ENCODE results near the gene TMEM59L.

Gene TMEM59L

GRCh38 chr19:18639706-18640243 lies 27.1 kb downstream of the TMEM59L start:
- DNase-seq = no peak

DNA sequence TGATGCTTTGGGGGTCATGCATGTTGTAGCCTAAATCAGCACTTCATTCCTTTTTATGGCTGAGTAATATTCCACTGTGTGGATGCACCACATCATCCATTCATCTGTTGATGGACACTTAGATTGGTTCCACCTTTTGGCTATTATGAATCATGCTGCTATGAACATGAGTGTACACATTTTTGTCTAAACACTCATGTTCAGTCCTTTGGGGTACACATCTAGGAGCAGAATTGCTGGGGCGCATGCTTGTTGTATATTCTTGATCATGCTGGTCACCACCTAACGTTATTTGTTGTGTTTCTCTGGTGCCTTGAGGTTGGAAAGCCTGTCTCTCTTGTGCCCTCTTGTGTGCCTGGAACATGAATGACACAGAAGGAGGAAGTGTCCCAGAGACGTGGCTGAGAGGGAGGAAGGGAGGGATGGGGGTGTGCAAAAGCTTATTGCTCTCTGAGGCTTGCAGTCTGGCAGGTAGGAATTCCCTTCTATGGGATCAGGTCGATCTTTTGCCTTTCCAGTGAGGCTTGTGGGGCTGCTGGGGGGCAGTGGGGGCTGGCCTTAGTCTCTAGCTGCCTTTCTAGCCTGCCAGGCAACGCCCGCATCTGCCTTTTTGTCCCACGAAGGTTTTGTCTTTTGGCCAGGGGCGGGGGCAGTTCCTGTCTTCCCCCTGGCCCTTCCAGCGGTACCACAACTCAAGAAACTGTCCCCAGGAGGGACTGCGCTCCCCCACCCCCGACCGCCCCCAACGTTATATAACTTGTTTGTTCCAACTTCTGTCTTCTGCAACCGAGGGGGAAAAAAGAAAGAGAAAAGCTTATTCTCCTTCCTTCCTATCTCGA lies 31.7 kb downstream of the TMEM59L start:
- DNase-seq = no peak

DNA sequence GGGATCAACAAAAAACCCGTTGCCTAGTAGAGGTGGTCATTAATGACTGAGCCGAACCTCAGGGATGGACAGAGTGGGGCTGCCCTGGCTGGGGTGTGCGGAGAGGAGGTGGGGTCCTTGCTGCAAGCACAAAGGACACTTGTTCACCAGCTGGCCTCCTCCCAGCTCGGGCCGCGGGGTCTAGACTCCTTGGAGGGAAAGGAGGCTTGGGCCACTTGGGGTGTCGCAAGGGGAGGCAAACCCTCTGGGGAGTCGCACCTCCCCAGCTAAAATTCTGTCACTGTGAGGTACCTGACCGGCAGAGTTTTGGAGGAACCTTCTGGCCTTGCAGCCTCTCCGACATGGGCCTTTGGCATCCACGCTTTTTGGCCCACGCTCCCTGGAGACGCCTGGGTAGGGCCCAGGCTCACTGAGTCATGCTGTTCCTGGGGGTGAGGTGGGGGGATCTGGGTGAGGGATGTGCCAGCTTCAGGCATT lies 32.4 kb downstream of the TMEM59L start:
- DNase-seq = no peak

- DNase-seq = no peak
These were observed 34.1 kb downstream of the TMEM59L start for GRCh38 chr19:18646535-18647370.

GRCh38 chr19:18647371-18647767 lies 34.7 kb downstream of the TMEM59L start:
- no peak for DNase-seq

- no peak for DNase-seq
These were observed 35.1 kb downstream of the TMEM59L start for GRCh38 chr19:18647807-18648206.

DNA sequence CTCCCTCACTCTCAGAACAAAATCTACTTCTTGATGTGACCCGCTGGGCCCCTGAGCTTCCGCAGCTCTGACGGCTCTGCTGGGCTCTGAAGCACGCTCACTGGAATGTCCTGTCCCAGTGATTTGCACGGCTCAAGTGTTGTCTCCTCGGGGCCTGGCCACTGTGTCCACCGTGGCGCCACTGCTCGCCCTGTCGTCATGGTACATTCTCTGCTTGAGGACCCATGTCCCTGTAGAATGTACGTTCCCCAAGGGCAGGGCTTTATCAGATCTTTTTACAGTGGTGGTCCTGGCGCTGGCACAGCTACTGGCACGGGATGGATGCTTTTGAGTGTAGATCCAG lies 36.3 kb downstream of the TMEM59L start:
- no peak for DNase-seq

- DNase-seq = no peak
These were observed 36.8 kb downstream of the TMEM59L start for GRCh38 chr19:18649371-18650020.

GRCh38 chr19:18650021-18650390 lies 37.3 kb downstream of the TMEM59L start:
- no peak for DNase-seq

DNA sequence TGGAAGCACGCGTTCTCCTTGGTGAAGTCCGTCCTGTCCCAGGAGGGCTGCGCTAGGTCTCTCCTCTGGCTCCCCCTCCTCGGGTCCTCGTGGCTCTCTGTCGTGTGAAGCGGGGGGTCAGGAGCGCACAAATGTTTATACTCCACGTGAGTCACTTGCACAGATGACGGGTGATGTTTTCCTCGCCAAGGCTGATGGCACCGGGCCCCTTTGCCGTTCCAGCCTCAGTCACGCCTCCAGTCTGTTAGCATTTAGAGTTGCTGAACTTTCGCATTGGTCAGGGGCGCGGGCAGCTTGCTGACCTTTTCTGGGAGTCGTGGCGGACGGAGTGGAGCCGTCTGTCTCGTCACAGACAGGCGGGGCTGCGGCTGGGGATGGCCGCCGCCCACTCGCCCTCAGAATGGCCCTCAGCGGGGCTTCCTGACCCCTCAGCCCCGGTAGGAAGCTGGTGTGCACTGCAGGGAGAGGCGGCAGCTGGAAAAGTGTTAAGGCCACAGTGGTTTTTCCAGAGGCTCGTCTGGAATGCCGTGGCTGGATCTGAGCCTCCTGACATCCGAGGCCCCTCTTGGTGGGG lies 37.9 kb downstream of the TMEM59L start:
- no peak for DNase-seq

DNA sequence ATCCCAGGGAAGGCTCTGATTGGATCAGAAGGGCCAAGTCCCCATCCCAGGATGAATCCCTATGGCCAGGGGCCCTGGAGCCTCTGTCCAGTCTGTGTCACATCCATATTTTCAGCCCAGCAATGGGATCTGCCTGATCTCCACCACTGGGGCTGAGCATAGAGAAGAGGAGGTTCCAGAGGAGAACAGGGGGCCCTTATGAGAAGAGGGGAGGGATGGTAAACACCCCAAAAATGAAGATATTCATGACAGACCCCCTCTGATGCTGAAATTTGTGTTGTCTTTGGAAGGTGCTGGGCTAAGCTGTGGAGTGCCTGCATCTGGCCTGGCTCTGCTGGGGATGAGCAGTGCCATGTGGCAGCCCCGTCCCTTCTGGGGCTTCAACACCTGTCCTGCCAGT lies 38.6 kb downstream of the TMEM59L start:
- no peak for DNase-seq

GRCh38 chr19:18651733-18652132 lies 39.1 kb downstream of the TMEM59L start:
- DNase-seq = peak; percentile 69

DNA sequence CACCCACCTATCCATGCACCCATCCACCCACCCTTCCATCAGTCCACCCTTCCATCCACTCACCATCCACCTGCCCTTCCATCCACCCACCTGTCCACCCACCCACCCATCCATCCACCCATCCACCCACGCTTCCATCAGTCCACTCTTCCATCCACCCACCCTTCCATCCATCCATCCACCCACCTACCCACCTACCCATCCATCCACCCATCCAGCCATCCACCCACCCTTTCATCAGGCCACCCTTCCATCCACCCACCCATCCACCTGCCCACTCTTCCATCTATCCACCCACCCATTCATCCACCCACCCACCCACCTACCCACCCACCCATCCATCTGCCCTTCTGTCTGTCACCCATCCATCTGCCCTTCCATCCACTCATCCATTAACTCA lies 41.2 kb downstream of the TMEM59L start:
- DNase-seq = no peak

DNA sequence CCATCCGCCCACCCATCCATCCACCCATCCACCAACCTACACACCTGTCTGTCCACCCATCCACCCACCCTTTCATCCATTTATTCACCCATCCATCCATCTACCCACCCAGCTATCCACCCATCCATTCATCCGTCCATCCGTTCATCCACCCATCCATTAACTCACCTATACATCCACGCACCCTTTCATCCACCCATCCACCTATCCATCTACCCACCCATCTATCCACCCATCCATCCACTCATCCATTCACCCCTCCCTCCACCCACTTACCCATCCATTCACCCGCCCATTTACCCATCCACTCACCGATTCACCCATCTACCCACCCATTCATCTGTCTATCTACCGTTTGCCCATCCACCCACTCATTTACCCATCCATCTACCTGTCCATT lies 41.8 kb downstream of the TMEM59L start:
- DNase-seq = no peak

GRCh38 chr19:18655173-18655844 lies 42.6 kb downstream of the TMEM59L start:
- no peak for DNase-seq

GRCh38 chr19:18656337-18657086 lies 43.8 kb downstream of the TMEM59L start:
- DNase-seq = no peak

DNA sequence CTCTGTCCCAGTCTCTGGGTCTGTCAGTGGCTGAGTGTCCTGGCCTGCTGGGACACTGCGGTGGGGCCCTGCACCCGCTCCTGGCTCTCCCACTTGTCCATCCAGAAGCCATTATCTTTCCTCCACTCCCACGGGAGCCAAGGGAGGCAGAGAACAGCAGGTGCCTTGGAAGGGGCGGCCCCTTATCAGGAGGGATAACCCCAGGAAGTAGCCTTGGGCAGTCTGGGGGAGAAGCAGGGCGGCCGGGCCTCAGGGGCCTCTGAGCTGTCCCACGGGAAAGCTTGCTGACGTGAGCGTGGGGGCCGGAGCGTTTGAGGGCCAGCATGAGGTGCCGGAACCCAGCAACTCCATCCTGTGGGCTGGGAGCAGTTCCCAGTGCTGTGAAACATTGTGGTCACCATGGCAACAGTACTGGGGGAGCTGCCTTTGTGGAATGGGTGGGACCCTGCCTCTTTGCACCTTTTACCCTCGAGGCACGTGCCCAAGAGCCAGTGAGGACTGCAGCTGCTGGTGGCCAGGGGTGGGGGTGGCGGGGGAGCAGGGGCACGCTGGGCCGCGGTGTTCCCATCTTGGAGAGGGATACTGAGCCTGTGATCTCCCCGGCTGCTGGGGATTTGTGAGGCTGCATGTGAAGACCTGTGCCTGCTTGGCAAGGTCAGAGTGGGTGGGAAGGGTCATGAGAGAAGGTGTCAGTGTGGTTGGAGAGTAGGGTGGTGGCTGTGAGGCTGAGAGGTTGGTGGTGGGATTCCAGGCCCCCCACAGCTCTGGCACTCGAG lies 45.1 kb downstream of the TMEM59L start:
- DNase-seq = no peak

DNA sequence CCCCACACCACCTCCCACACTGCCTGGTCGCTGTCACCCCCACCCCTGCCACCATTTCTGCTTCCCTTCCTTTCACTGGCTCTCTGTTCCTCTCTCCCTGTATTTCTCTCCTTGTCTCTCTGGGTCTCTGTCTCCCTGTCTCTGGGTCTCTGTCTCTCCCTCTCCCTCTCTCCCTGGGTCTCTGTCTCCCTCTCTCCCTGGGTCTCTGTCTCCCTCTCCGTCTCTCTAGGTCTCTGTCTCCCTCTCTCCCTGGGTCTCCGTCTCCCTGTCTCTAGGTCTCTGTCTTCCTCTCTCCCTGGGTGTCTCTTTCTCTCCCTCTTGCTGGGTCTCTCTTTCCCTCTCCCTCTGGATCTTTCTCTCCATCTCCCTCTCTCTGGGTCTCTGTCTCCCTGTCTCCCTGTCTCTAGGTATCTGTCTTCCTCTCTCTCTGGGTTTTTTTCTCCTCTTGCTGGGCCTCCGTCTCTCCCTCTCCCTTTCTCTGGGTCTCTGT lies 45.7 kb downstream of the TMEM59L start:
- no peak for DNase-seq

DNA sequence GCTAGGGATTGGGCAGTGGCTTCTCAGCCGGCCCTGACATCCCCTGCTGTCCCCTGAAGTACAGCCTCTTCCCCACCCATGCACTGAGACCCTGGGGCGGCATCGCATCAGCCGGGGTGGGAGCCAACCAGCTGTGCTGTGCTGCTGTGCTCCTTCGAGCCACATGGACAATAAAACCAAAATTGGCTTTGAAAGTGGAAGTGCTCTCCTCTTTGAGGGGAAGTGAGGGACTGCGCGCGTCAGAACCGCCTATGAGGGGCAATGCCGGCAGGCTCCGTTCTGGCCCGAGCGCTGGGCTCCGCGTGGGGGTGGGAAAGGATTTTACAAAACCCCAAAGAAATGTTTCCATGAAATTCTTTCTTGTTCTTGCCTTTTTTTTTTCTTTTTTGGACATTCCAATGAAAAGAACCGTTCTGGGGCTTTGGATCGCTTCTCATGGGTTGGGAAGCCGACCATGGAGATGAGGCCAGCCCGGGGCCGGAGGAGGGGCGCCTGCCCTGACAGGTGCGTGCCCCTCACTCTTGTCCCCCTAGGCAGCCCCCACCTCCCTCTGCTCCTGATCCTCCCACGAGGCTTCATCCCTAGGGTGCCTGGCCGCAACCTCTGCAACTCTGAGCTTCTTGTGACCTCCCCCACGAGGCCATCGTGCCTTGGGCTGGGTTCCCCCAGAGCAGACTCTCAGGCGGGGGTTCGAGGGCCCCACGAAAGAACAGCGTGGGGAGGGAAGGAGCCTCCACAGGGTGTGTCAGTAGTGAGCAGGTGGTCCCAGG lies 46.8 kb downstream of the TMEM59L start:
- no peak for DNase-seq
